Measurements from ENCODE around the gene CCDC80. TPM values are rescaled to one million over a fixed set of nuclear protein-coding genes. Genes with fewer than 3 reads are reported as not detected.
A peak's percentile ranks its signal among the peaks of the same experiment; 100 is the strongest.

Gene CCDC80, protein sequence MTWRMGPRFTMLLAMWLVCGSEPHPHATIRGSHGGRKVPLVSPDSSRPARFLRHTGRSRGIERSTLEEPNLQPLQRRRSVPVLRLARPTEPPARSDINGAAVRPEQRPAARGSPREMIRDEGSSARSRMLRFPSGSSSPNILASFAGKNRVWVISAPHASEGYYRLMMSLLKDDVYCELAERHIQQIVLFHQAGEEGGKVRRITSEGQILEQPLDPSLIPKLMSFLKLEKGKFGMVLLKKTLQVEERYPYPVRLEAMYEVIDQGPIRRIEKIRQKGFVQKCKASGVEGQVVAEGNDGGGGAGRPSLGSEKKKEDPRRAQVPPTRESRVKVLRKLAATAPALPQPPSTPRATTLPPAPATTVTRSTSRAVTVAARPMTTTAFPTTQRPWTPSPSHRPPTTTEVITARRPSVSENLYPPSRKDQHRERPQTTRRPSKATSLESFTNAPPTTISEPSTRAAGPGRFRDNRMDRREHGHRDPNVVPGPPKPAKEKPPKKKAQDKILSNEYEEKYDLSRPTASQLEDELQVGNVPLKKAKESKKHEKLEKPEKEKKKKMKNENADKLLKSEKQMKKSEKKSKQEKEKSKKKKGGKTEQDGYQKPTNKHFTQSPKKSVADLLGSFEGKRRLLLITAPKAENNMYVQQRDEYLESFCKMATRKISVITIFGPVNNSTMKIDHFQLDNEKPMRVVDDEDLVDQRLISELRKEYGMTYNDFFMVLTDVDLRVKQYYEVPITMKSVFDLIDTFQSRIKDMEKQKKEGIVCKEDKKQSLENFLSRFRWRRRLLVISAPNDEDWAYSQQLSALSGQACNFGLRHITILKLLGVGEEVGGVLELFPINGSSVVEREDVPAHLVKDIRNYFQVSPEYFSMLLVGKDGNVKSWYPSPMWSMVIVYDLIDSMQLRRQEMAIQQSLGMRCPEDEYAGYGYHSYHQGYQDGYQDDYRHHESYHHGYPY
- 1 to 10 TPM; 3.3 to 6.2 TPM for polyA plus RNA-seq

DNA sequence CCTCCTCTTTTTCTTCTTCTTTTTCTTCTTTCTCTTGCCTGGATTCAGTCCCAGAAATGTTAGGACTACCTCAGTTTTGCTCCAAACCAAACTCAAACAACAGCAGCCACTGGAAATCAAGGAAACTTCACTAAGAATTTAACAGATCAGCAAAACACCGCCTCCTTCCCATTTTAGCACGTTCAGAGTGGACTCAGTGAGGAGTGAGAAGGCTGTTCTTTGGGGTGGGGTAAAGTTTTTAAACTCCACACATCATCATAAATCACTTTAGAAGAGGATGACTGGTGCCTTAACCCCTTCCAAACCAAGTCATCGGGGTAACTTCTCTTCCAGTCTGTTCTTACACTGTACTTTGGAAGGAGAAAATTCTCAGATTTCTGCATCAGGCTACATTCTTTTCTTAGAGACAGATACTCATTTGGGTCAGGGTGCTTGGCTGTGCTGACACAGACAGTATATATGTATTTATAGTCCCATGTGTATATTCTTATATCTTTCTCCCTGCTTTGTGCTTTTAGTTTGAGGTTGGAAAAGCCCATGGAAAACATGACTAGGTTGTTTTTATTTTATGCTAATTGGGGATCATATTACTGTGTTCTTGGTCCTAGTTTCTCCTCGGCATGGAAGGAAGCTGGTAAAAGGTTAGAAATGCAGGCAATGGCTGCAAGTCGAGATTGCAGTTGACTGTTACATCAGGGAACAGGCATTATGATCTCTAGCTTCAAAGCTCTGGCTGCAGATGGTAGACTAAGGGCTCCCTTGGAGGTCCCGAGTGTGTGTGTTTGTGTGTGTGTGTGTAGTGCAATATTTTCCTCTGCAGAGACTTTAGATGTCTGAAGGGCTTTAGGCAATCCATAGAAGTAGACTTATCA, at the start of gene CCDC80:
CCDC80 (minus strand) TSS at position 214 of the 872 bp plus-strand sequence. CDS start 1,238 bp downstream, outside the sequence.
- H3K27ac ChIP-seq (ENCODE audit: low read depth in 2 of 2, low read length in 1 of 2), result peak within 1 kb of the TSS; percentile 61 to 73
- no peaks in the 10 kb centered on the region for H3K36me3 ChIP-seq (ENCODE audit: control insufficient read depth in 2 of 2, insufficient read depth in 2 of 2, low read length in 1 of 2)
- WGBS, 2 donors, result 7 to 9% methylated on average over 6 of the region's 6 CpGs
- H3K4me3 ChIP-seq (ENCODE audit: low read depth in 1 of 2, low read length in 2 of 2), result peak within 1 kb of the TSS; percentile 25 to 47
- no peaks in the 10 kb centered on the region for H3K27me3 ChIP-seq (ENCODE audit: control insufficient read depth in 1 of 2, insufficient read depth in 2 of 2, low read length in 2 of 2)
- H3K9me3 ChIP-seq (ENCODE audit: control insufficient read depth in 2 of 2, insufficient read depth in 1 of 2, low read depth in 1 of 2, low read length in 1 of 2), result no peaks in the 10 kb centered on the region
- H3K4me1 ChIP-seq (ENCODE audit: control insufficient read depth in 2 of 2, insufficient read depth in 2 of 2, low read length in 1 of 2), result peaks cover 0 to 4% of the 10 kb centered on the region in 2 donors

- peak overlapping the region; percentile 10 to 60 for H3K27ac ChIP-seq (ENCODE audit: low read depth in 2 of 2, low read length in 1 of 2)
- H3K27me3 ChIP-seq (ENCODE audit: control insufficient read depth in 1 of 2, insufficient read depth in 2 of 2, low read length in 2 of 2), result no peaks in the 10 kb centered on the region
- 77 to 88% methylated on average over 2 of the region's 2 CpGs for WGBS, 2 donors
- H3K9me3 ChIP-seq (ENCODE audit: control insufficient read depth in 2 of 2, insufficient read depth in 1 of 2, low read depth in 1 of 2, low read length in 1 of 2), result no peaks in the 10 kb centered on the region
- H3K4me3 ChIP-seq (ENCODE audit: low read depth in 1 of 2, low read length in 2 of 2), result no peak overlapping the region
- H3K4me1 ChIP-seq (ENCODE audit: control insufficient read depth in 2 of 2, insufficient read depth in 2 of 2, low read length in 1 of 2), result peaks cover 0 to 4% of the 10 kb centered on the region in 2 donors
- H3K36me3 ChIP-seq (ENCODE audit: control insufficient read depth in 2 of 2, insufficient read depth in 2 of 2, low read length in 1 of 2), result no peaks in the 10 kb centered on the region
Measured at GRCh38 chr3:112689989-112690388, 49.0 kb upstream of the CCDC80 start.

GRCh38 chr3:112689385-112689784, 48.4 kb upstream of the CCDC80 start:
- Histone ChIP-seq H3K27me3 (ENCODE audit: control insufficient read depth in 1 of 2, insufficient read depth in 2 of 2, low read length in 2 of 2) (no peaks in the 10 kb centered on the region), H3K4me3 (ENCODE audit: low read depth in 1 of 2, low read length in 2 of 2) (no peak overlapping the region), H3K27ac (ENCODE audit: low read depth in 2 of 2, low read length in 1 of 2) (peak overlapping the region; percentile 4 to 10), H3K36me3 (ENCODE audit: control insufficient read depth in 2 of 2, insufficient read depth in 2 of 2, low read length in 1 of 2) (no peaks in the 10 kb centered on the region), H3K4me1 (ENCODE audit: control insufficient read depth in 2 of 2, insufficient read depth in 2 of 2, low read length in 1 of 2) (peaks cover 0 to 4% of the 10 kb centered on the region in 2 donors), H3K9me3 (ENCODE audit: control insufficient read depth in 2 of 2, insufficient read depth in 1 of 2, low read depth in 1 of 2, low read length in 1 of 2) (no peaks in the 10 kb centered on the region)
- WGBS, 2 donors, result 68 to 73% methylated on average over 1 of the region's 1 CpG

DNA sequence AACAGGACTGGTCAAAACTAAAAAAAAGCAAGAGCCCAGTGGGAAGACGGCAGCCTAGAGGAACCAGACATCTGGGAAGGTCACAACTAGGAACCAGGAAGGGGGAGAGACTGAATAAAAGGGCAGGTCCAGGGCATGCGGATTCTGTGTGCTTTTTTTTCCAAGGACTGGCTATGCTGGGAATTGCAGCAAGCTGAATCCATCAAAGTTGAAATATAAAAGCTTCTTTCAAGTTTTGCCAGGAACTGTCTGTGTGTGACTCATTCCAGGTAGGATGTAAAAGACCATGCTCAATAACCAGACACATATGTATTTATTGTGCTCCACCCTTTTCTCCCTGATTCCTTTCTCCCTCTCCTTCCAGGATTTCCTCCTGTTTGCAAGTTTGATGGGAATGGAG, 47.9 kb upstream of the CCDC80 start:
- no peaks in the 10 kb centered on the region for H3K36me3 ChIP-seq (ENCODE audit: control insufficient read depth in 2 of 2, insufficient read depth in 2 of 2, low read length in 1 of 2)
- no peak overlapping the region for H3K4me3 ChIP-seq (ENCODE audit: low read depth in 1 of 2, low read length in 2 of 2)
- H3K27me3 ChIP-seq (ENCODE audit: control insufficient read depth in 1 of 2, insufficient read depth in 2 of 2, low read length in 2 of 2), result no peaks in the 10 kb centered on the region
- H3K27ac ChIP-seq (ENCODE audit: low read depth in 2 of 2, low read length in 1 of 2), result peak overlapping the region; percentile 60 to 65
- 44 to 48% methylated on average over 2 of the region's 2 CpGs for WGBS, 2 donors
- no peaks in the 10 kb centered on the region for H3K9me3 ChIP-seq (ENCODE audit: control insufficient read depth in 2 of 2, insufficient read depth in 1 of 2, low read depth in 1 of 2, low read length in 1 of 2)
- peaks cover 0 to 4% of the 10 kb centered on the region in 2 donors for H3K4me1 ChIP-seq (ENCODE audit: control insufficient read depth in 2 of 2, insufficient read depth in 2 of 2, low read length in 1 of 2)

GRCh38 chr3:112688085-112688769, 47.3 kb upstream of the CCDC80 start:
- Histone ChIP-seq H3K27me3 (ENCODE audit: control insufficient read depth in 1 of 2, insufficient read depth in 2 of 2, low read length in 2 of 2) (no peaks in the 10 kb centered on the region), H3K4me1 (ENCODE audit: control insufficient read depth in 2 of 2, insufficient read depth in 2 of 2, low read length in 1 of 2) (peaks cover 0 to 4% of the 10 kb centered on the region in 2 donors), H3K9me3 (ENCODE audit: control insufficient read depth in 2 of 2, insufficient read depth in 1 of 2, low read depth in 1 of 2, low read length in 1 of 2) (no peaks in the 10 kb centered on the region), H3K36me3 (ENCODE audit: control insufficient read depth in 2 of 2, insufficient read depth in 2 of 2, low read length in 1 of 2) (no peaks in the 10 kb centered on the region), H3K27ac (ENCODE audit: low read depth in 2 of 2, low read length in 1 of 2) (peak overlapping the region in 1 of 2 donors; percentile 26), H3K4me3 (ENCODE audit: low read depth in 1 of 2, low read length in 2 of 2) (no peak overlapping the region)
- 42 to 44% methylated on average over 2 of the region's 2 CpGs for WGBS, 2 donors

- Histone ChIP-seq H3K27ac (ENCODE audit: low read depth in 2 of 2, low read length in 1 of 2) (no peak overlapping the region), H3K27me3 (ENCODE audit: control insufficient read depth in 1 of 2, insufficient read depth in 2 of 2, low read length in 2 of 2) (no peaks in the 10 kb centered on the region), H3K4me3 (ENCODE audit: low read depth in 1 of 2, low read length in 2 of 2) (no peak overlapping the region), H3K36me3 (ENCODE audit: control insufficient read depth in 2 of 2, insufficient read depth in 2 of 2, low read length in 1 of 2) (no peaks in the 10 kb centered on the region), H3K4me1 (ENCODE audit: control insufficient read depth in 2 of 2, insufficient read depth in 2 of 2, low read length in 1 of 2) (peaks cover 0 to 4% of the 10 kb centered on the region in 2 donors), H3K9me3 (ENCODE audit: control insufficient read depth in 2 of 2, insufficient read depth in 1 of 2, low read depth in 1 of 2, low read length in 1 of 2) (no peaks in the 10 kb centered on the region)
- WGBS, 2 donors, result 91 to 95% methylated on average over 1 of the region's 1 CpG
Measured at GRCh38 chr3:112687616-112688015, 46.7 kb upstream of the CCDC80 start.

DNA sequence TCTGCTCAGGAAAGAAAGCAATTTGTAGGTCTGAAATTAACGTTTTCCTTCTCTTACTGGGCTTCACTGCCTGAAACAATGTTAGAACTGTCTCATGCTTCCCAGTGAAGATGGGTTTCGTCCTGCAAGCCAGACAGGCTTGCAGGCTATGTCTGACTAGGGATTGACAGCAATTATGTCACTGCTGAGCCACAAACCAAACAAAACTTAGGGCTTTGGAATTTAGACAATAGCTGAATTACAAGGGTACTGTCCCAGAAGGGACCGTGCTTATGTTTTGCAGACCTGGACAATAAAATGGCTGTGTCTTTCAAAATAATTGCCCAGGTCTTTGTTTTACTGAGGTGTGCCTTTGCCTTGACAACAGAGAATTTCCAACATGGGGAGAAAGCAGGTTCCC, 46.3 kb upstream of the CCDC80 start:
- peaks cover 0 to 4% of the 10 kb centered on the region in 2 donors for H3K4me1 ChIP-seq (ENCODE audit: control insufficient read depth in 2 of 2, insufficient read depth in 2 of 2, low read length in 1 of 2)

DNA sequence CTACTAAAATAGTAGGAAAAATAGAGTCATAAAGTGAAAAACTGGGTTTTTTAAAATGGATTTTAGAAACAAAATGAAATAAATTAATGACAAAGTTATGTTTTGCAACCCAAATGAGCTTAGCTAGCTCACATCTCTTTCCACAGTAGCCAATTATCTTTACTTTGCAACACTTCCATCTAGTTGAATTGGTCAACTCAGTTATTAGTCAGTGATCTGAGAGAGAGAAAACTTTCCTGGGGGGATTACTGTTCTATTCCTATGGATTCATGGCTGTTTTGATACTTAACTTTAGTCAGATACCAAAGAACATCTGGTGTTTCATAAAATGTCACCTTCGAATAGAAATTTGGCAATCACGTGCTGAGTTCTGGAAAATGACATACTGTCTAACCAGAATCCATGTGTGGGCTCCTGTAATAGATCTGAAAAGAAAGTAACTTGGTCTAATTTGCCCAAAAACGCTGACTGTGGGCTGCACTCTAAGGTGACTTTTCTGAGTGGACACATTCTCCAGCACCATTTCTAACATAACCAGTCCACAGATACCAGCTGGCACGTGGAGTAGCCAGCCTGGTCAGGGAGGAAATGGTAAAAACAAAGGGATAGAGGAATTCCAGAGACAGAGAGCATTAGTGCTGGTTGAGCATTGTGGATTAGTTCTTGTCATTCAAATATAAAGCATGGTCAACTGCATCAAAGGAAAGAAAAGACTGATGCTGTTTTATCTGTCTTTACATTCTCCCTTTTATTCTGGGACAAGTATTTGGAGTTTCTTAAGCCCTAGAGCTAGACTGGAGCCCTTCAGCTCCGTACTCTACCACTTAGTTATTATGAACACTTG, 45.2 kb upstream of the CCDC80 start:
- no peaks in the 10 kb centered on the region for H3K9me3 ChIP-seq (ENCODE audit: control insufficient read depth in 2 of 2, insufficient read depth in 1 of 2, low read depth in 1 of 2, low read length in 1 of 2)
- no peak overlapping the region for H3K4me3 ChIP-seq (ENCODE audit: low read depth in 1 of 2, low read length in 2 of 2)
- 81 to 82% methylated on average over 5 of the region's 5 CpGs for WGBS, 2 donors
- H3K4me1 ChIP-seq (ENCODE audit: control insufficient read depth in 2 of 2, insufficient read depth in 2 of 2, low read length in 1 of 2), result peaks cover 0 to 4% of the 10 kb centered on the region in 2 donors
- H3K27me3 ChIP-seq (ENCODE audit: control insufficient read depth in 1 of 2, insufficient read depth in 2 of 2, low read length in 2 of 2), result no peaks in the 10 kb centered on the region
- no peak overlapping the region for H3K27ac ChIP-seq (ENCODE audit: low read depth in 2 of 2, low read length in 1 of 2)
- no peaks in the 10 kb centered on the region for H3K36me3 ChIP-seq (ENCODE audit: control insufficient read depth in 2 of 2, insufficient read depth in 2 of 2, low read length in 1 of 2)

More for the DNA sequence above, 46.3 kb upstream of the CCDC80 start:
- Histone ChIP-seq H3K4me3 (ENCODE audit: low read depth in 1 of 2, low read length in 2 of 2) (no peak overlapping the region), H3K27me3 (ENCODE audit: control insufficient read depth in 1 of 2, insufficient read depth in 2 of 2, low read length in 2 of 2) (no peaks in the 10 kb centered on the region), H3K36me3 (ENCODE audit: control insufficient read depth in 2 of 2, insufficient read depth in 2 of 2, low read length in 1 of 2) (no peaks in the 10 kb centered on the region), H3K27ac (ENCODE audit: low read depth in 2 of 2, low read length in 1 of 2) (no peak overlapping the region), H3K9me3 (ENCODE audit: control insufficient read depth in 2 of 2, insufficient read depth in 1 of 2, low read depth in 1 of 2, low read length in 1 of 2) (no peaks in the 10 kb centered on the region)
- WGBS, 2 donors, result 67 to 73% methylated on average over 3 of the region's 3 CpGs
